ENCODE results near the gene ARSH. TPM values are rescaled to one million over a fixed set of nuclear protein-coding genes. Genes with fewer than 3 reads are reported as not detected.

The ARSH gene
- total RNA-seq, 1 experiment from 2014 or later, result not detected

DNA sequence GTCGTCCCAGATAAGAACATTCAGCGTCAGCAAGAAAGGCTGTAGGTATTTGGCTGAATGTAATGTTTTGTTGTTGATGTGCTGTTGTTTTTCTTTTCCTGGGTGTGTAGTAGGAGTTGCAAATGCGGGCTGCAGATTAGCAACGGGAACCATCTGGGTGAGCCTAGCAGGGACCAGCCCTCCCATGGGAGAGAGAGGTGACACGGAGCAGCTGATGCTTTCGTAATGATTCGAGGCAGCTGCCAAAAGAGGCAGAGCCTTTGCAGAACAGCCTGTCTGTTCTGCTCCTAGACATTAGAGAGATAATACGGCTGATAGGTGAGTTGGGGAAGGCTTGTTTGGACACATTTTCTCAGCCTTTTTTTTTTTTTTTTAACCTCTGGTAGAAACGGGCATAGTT is 60.2 kb downstream of the ARSH start:
- no TSS peak for BruUV-seq (replicated peaks)
- H3K4me1 ChIP-seq (ENCODE audit: control insufficient read depth in 1 of 2, insufficient read depth in 2 of 2, low read length in 2 of 2), result no peaks in the 10 kb centered on the region
- no peaks in the 10 kb centered on the region for H3K79me2 ChIP-seq (ENCODE audit: insufficient read depth, low read length)
- TF ChIP-seq, protein P1, sequence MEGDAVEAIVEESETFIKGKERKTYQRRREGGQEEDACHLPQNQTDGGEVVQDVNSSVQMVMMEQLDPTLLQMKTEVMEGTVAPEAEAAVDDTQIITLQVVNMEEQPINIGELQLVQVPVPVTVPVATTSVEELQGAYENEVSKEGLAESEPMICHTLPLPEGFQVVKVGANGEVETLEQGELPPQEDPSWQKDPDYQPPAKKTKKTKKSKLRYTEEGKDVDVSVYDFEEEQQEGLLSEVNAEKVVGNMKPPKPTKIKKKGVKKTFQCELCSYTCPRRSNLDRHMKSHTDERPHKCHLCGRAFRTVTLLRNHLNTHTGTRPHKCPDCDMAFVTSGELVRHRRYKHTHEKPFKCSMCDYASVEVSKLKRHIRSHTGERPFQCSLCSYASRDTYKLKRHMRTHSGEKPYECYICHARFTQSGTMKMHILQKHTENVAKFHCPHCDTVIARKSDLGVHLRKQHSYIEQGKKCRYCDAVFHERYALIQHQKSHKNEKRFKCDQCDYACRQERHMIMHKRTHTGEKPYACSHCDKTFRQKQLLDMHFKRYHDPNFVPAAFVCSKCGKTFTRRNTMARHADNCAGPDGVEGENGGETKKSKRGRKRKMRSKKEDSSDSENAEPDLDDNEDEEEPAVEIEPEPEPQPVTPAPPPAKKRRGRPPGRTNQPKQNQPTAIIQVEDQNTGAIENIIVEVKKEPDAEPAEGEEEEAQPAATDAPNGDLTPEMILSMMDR (IDR thresholded peaks at IDR 0.05 in 2 of 3, conservative IDR thresholded peaks at IDR 0.05 in 1 of 3; ENCODE audit: borderline replicate concordance in 1 of 3, insufficient read depth in 1 of 3, low read depth in 2 of 3, low read length in 2 of 3), result no peak
- TF ChIP-seq YY1 (IDR thresholded peaks at IDR 0.05; ENCODE audit: extremely low read depth, insufficient replicate concordance, low read depth, low read length), result no peak
- TF ChIP-seq CEBPB (IDR thresholded peaks at IDR 0.05; ENCODE audit: low read depth), result no peak
- no peak for TF ChIP-seq CBX3 (IDR thresholded peaks at IDR 0.05; ENCODE audit: low read depth)
- TF ChIP-seq, protein P2, sequence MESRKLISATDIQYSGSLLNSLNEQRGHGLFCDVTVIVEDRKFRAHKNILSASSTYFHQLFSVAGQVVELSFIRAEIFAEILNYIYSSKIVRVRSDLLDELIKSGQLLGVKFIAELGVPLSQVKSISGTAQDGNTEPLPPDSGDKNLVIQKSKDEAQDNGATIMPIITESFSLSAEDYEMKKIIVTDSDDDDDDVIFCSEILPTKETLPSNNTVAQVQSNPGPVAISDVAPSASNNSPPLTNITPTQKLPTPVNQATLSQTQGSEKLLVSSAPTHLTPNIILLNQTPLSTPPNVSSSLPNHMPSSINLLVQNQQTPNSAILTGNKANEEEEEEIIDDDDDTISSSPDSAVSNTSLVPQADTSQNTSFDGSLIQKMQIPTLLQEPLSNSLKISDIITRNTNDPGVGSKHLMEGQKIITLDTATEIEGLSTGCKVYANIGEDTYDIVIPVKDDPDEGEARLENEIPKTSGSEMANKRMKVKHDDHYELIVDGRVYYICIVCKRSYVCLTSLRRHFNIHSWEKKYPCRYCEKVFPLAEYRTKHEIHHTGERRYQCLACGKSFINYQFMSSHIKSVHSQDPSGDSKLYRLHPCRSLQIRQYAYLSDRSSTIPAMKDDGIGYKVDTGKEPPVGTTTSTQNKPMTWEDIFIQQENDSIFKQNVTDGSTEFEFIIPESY (IDR thresholded peaks at IDR 0.05; ENCODE audit: extremely low read depth, insufficient replicate concordance, low read length), result no peak
- TF ChIP-seq, protein P3, sequence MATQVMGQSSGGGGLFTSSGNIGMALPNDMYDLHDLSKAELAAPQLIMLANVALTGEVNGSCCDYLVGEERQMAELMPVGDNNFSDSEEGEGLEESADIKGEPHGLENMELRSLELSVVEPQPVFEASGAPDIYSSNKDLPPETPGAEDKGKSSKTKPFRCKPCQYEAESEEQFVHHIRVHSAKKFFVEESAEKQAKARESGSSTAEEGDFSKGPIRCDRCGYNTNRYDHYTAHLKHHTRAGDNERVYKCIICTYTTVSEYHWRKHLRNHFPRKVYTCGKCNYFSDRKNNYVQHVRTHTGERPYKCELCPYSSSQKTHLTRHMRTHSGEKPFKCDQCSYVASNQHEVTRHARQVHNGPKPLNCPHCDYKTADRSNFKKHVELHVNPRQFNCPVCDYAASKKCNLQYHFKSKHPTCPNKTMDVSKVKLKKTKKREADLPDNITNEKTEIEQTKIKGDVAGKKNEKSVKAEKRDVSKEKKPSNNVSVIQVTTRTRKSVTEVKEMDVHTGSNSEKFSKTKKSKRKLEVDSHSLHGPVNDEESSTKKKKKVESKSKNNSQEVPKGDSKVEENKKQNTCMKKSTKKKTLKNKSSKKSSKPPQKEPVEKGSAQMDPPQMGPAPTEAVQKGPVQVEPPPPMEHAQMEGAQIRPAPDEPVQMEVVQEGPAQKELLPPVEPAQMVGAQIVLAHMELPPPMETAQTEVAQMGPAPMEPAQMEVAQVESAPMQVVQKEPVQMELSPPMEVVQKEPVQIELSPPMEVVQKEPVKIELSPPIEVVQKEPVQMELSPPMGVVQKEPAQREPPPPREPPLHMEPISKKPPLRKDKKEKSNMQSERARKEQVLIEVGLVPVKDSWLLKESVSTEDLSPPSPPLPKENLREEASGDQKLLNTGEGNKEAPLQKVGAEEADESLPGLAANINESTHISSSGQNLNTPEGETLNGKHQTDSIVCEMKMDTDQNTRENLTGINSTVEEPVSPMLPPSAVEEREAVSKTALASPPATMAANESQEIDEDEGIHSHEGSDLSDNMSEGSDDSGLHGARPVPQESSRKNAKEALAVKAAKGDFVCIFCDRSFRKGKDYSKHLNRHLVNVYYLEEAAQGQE (IDR thresholded peaks at IDR 0.05; ENCODE audit: low read depth), result no peak
- ChIA-PET CTCF (no interaction called here), POLR2A (no interaction called here), RAD21 (ENCODE audit: low non-redundant PET in 1 of 2, low total read pairs in 2 of 2, uncharacterized antibody in 2 of 2, unreplicated experiment in 2 of 2) (no interaction called here)
- no peak for ATAC-seq
- H3K36me3 ChIP-seq (ENCODE audit: control insufficient read depth in 1 of 2, insufficient read depth in 2 of 2, low read length in 2 of 2), result no peaks in the 10 kb centered on the region
- intact Hi-C loops (cut with micrococcal nuclease), result no loop called here
- no peak for DNase-seq (ENCODE audit: low read depth, low spot score)
- H3K9ac ChIP-seq (ENCODE audit: low read length), result no peak overlapping the region
- no peaks in the 10 kb centered on the region for H3K9me3 ChIP-seq (ENCODE audit: control insufficient read depth in 1 of 2, insufficient read depth in 1 of 2, low read depth in 1 of 2, low read length in 2 of 2)
- H3K27me3 ChIP-seq (ENCODE audit: insufficient read depth, low read length), result no peaks in the 10 kb centered on the region
- no peaks in the 10 kb centered on the region for H3K9me2 ChIP-seq (ENCODE audit: insufficient read depth)
- no peak overlapping the region for H3K4me3 ChIP-seq (replicated peaks in 1 of 2; ENCODE audit: low read depth in 1 of 2, low read length in 2 of 2)
- no peak overlapping the region for H2AFZ ChIP-seq (ENCODE audit: low read depth, low read length, poor library complexity, severe bottlenecking)
- no peak overlapping the region for H3K27ac ChIP-seq (ENCODE audit: low read depth, low read length)
- H4K20me1 ChIP-seq (ENCODE audit: insufficient read depth), result no peaks in the 10 kb centered on the region
- H3K4me2 ChIP-seq (ENCODE audit: low read length), result no peak overlapping the region
